K562 (cell line): ENCODE results near the gene PRKX. TPM values are rescaled to one million over a fixed set of nuclear protein-coding genes. Genes with fewer than 3 reads are reported as not detected.

Source experiments
- MEF2D ChIP-seq: conservative IDR thresholded peaks from 2 replicates; pipeline ENCODE4 v1.6.1; 2016; ENCODE audit warnings: low read depth, missing genetic modification characterization, missing compliant biosample characterization
- polyA plus RNA-seq, 8 experiments: library from polyadenylated mRNA; depleted of rRNA in 4 of 8; stranded (reverse) in 5 of 8; unstranded in 3 of 8; fragments of >200 nt; fragmentation: Nextera tagmentation in 2 of 8; fragmentation: Illumina TruSeq in 1 of 8; extraction: Ambion mirVana in 2 of 8; extraction: Trizol in 1 of 8; gene quantifications; 2 replicates each; pipeline versions ENCODE4 v1.2.1 to v1.2.3, GENCODE V29; 2011 to 2014; ENCODE audit warnings: inconsistent platforms in 1 of 8, missing spikeins in 1 of 8
- total RNA-seq, 7 experiments: library from RNA; depleted of rRNA in 6 of 7; stranded (reverse); fragments of >200 nt in 6 of 7; fragmentation: Illumina TruSeq in 2 of 7; extraction: Trizol in 2 of 7; gene quantifications; 2 replicates each; pipeline versions ENCODE4 v1.2.1 to v1.2.3, GENCODE V29; 2011 to 2021; ENCODE audit warnings: low replicate concordance in 1 of 7
- TF ChIP-seq, protein P1 (sequence below), 2 experiments: fragments of 450-650 bp; IDR thresholded peaks; 2 replicates each; pipeline ENCODE4 v1.6.1; 2016; ENCODE audit warnings: mild to moderate bottlenecking in 2 of 2, borderline replicate concordance in 1 of 2, low read depth in 1 of 2, moderate library complexity in 1 of 2

The PRKX gene
- total and polyA plus RNA-seq, 9 of the 15 experiments (the other 6 are each of a cell fraction or from before 2014, with no cell fraction given) = 3.3 to 29.4 (median 23.7) TPM

DNA sequence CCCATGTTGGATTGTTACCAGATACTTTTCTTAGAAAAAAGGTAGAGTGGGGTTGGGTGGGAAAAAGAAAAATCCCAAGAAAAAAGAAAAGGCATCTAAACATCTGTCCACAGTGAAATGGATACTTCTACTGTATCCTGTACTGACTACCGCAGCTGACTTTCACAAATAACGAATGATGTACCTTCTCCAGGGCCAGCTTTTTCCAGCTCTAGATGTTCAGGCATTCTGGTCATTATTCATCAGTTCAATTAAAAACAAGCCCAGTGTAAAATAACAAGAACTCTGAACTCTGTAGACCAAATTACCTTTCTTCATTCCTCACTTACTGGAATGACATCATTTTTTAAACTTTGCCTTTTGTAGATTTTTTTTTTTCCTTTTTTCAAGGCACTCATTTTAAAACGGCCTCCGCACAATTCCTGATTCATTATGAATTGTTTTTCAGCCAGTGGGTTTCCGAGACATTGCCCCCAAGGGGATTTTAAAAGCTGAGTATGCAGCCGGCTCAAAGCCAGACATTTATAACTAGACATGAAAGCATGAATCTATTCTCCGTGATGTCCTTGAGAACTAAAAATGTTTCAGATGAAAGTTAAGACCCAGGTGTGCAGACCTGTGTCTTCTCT lies 113.5 kb downstream of the PRKX start (continued):
- TF ChIP-seq, protein P1, sequence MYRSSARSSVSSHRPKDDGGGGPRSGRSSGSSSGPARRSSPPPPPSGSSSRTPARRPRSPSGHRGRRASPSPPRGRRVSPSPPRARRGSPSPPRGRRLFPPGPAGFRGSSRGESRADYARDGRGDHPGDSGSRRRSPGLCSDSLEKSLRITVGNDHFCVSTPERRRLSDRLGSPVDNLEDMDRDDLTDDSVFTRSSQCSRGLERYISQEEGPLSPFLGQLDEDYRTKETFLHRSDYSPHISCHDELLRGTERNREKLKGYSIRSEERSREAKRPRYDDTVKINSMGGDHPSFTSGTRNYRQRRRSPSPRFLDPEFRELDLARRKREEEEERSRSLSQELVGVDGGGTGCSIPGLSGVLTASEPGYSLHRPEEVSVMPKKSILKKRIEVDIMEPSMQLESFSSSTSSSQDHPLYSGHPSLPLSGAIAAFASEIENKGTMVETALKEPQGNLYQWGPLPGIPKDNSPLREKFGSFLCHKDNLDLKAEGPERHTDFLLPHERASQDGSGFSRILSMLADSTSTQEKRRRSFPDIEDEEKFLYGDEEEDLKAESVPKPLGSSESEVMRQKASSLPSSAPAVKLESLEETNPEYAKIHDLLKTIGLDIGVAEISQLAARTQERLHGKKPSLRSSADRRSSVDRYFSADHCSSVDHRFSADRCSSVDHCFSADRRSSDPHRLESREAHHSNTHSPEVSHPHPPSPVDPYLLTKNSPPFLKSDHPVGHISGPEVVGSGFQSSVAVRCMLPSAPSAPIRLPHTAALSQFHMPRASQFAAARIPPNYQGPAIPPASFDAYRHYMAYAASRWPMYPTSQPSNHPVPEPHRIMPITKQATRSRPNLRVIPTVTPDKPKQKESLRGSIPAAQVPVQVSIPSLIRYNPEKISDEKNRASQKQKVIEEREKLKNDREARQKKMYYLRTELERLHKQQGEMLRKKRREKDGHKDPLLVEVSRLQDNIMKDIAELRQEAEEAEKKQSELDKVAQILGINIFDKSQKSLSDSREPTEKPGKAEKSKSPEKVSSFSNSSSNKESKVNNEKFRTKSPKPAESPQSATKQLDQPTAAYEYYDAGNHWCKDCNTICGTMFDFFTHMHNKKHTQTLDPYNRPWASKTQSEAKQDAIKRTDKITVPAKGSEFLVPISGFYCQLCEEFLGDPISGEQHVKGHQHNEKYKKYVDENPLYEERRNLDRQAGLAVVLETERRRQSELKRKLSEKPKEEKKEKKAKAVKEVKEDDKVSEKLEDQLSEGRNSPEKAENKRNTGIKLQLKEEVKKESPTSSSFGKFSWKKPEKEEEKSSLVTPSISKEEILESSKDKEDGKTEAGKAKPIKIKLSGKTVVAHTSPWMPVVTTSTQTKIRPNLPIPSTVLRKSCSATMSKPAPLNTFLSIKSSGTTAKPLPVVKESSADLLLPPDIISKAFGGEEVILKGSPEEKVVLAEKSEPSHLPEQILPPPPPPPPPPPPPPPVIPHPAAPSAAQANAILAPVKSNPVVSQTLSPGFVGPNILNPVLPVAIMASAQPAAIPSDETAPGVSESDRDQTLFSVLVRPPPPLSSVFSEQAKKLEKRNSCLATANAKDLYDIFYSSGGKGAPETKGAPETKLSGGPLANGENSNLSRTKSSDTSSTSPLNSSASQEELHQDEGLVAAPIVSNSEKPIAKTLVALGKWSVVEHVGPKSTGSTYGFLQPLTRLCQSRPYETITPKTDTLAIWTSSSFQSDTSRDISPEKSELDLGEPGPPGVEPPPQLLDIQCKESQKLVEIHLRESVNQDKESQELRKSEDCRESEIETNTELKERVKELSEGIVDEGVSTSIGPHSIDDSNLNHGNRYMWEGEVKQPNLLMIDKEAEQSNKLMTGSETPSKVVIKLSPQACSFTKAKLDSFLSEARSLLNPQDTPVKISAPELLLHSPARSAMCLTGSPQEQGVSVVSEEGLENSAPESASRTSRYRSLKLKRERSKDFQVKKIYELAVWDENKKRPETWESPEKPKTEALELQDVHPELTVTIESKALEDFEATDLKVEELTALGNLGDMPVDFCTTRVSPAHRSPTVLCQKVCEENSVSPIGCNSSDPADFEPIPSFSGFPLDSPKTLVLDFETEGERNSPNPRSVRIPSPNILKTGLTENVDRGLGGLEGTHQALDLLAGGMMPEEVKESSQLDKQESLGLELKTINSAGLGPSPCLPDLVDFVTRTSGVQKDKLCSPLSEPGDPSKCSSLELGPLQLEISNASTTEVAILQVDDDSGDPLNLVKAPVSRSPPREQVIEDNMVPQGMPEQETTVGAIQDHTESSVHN (IDR thresholded peaks at IDR 0.05; ENCODE audit: borderline replicate concordance in 1 of 2, low read depth in 1 of 2) = no peak
- no peak for TF ChIP-seq MEF2D (tag)
